GM23338 (cell line): ENCODE data around the gene ANKRD44. TPM values are rescaled to one million over a fixed set of nuclear protein-coding genes. Genes with fewer than 3 reads are reported as not detected.

Source experiments
- ATAC-seq: fragments of 200-7000 bp; cut with Tn5 transposase; 3 replicates; pipeline ENCODE4 v1.9.1; 2020
- DNase-seq: peaks from one replicate; pipeline ENCODE4 v3.0.0-alpha.2; 2015; ENCODE audit warnings: low spot score
- H2AFZ ChIP-seq: fragments of 200-600 bp; sonication (generic); 2 replicates; pipeline ENCODE4 v1.8.0; 2016; ENCODE audit warnings: antibody characterized with exemption, mild to moderate bottlenecking, moderate library complexity
- H3F3A ChIP-seq: fragments of 200-600 bp; sonication (generic); replicated peaks from 2 replicates; pipeline ENCODE4 v1.8.0; 2017; ENCODE audit warnings: antibody characterized with exemption, mixed run types, low read depth
- H3K27ac ChIP-seq: fragments of 200-600 bp; sonication (generic); 2 replicates; pipeline ENCODE4 v1.6.1; 2016; ENCODE audit warnings: low read depth
- H3K27me3 ChIP-seq: fragments of 200-600 bp; sonication (generic); 2 replicates; pipeline ENCODE4 v1.8.0; 2016; ENCODE audit warnings: mild to moderate bottlenecking, mixed run types, moderate library complexity; ENCODE audit not compliant: insufficient read depth
- H3K36me3 ChIP-seq: fragments of 200-600 bp; sonication (generic); 2 replicates; pipeline ENCODE4 v1.8.0; 2016; ENCODE audit warnings: mild to moderate bottlenecking; ENCODE audit not compliant: insufficient read depth
- H3K4me1 ChIP-seq: fragments of 200-600 bp; sonication (generic); 2 replicates; pipeline ENCODE4 v1.8.0; 2016; ENCODE audit warnings: mild to moderate bottlenecking, moderate library complexity; ENCODE audit not compliant: insufficient read depth
- H3K4me2 ChIP-seq: fragments of 200-600 bp; sonication (generic); 2 replicates; pipeline ENCODE4 v1.7.1; 2017; ENCODE audit warnings: mixed run types
- H3K4me3 ChIP-seq: fragments of 200-600 bp; sonication (generic); 2 replicates; pipeline ENCODE4 v1.6.1; 2016; ENCODE audit warnings: mixed run types
- H3K79me2 ChIP-seq: fragments of 200-600 bp; sonication (generic); replicated peaks from 2 replicates; pipeline ENCODE4 v1.8.0; 2017; ENCODE audit warnings: mild to moderate bottlenecking; ENCODE audit not compliant: insufficient read depth
- H3K9me2 ChIP-seq: fragments of 200-600 bp; sonication (generic); 2 replicates; pipeline ENCODE4 v1.8.0; 2017; ENCODE audit not compliant: insufficient read depth
- H4K20me1 ChIP-seq: fragments of 200-600 bp; sonication (generic); replicated peaks from 2 replicates; pipeline ENCODE4 v1.8.0; 2017; ENCODE audit warnings: mild to moderate bottlenecking; ENCODE audit not compliant: insufficient read depth
- H3K27ac Mint-ChIP-seq: 2 replicates; pipeline ENCODE4 v1.8.0; 2020; ENCODE audit warnings: inconsistent platforms, mild to moderate bottlenecking, moderate library complexity, mixed read lengths
- H3K27me3 Mint-ChIP-seq: 3 replicates; pipeline ENCODE4 v1.8.0; 2022; ENCODE audit warnings: low read depth, mild to moderate bottlenecking, moderate library complexity, mixed read lengths, inconsistent platforms; ENCODE audit not compliant: insufficient read depth, poor library complexity
- H3K36me3 Mint-ChIP-seq: 3 replicates; pipeline ENCODE4 v1.8.0; 2021; ENCODE audit warnings: low read depth, mild to moderate bottlenecking, inconsistent platforms, moderate library complexity, mixed read lengths
- H3K4me1 Mint-ChIP-seq: 3 replicates; pipeline ENCODE4 v1.8.0; 2020; ENCODE audit warnings: mild to moderate bottlenecking, inconsistent platforms, mixed read lengths
- H3K4me3 Mint-ChIP-seq: 3 replicates; pipeline ENCODE4 v1.8.0; 2021; ENCODE audit warnings: moderate library complexity, mild to moderate bottlenecking, inconsistent platforms, mixed read lengths
- H3K9me3 Mint-ChIP-seq: 3 replicates; pipeline ENCODE4 v1.8.0; 2020; ENCODE audit warnings: moderate library complexity, mild to moderate bottlenecking, inconsistent platforms, mixed read lengths
- EZH2 ChIP-seq: fragments of 200-600 bp; sonication (generic); IDR thresholded peaks from one replicate; pipeline ENCODE4 v1.8.0; 2017; ENCODE audit warnings: antibody characterized with exemption, mild to moderate bottlenecking, low read depth; ENCODE audit not compliant: unreplicated experiment
- NANOG ChIP-seq: IDR thresholded peaks from 2 replicates; pipeline ENCODE4 v1.6.1; 2016; ENCODE audit warnings: antibody characterized with exemption, borderline replicate concordance
- STAT1 ChIP-seq: IDR thresholded peaks from one replicate; pipeline ENCODE4 v1.6.1; 2016; ENCODE audit warnings: antibody characterized with exemption; ENCODE audit not compliant: unreplicated experiment
- ZNF331 ChIP-seq: fragments of 250-450 bp; sonication (Bioruptor Pico); IDR thresholded peaks from 2 replicates; pipeline ENCODE4 v1.5.0; 2020; ENCODE audit warnings: low read depth, mild to moderate bottlenecking, moderate library complexity
- polyA plus RNA-seq: library from polyadenylated mRNA; unstranded; fragments of >200 nt; fragmentation: Nextera tagmentation; extraction: Ambion mirVana; gene quantifications from 2 replicates; pipeline ENCODE4 v1.2.1, GENCODE V29; 2016
- total RNA-seq: library from RNA; depleted of rRNA; stranded (reverse); fragments of >200 nt; shearing (Covaris generic); gene quantifications from 2 replicates; pipeline ENCODE4 v1.2.3, GENCODE V29; 2014
- TF ChIP-seq, protein P1 (sequence below): fragments of 250-450 bp; sonication (Bioruptor Pico); IDR thresholded peaks from 2 replicates; pipeline ENCODE4 v1.5.0; 2020; ENCODE audit warnings: mild to moderate bottlenecking, moderate library complexity
- TF ChIP-seq, protein P2 (sequence below), 2 experiments: fragments of 200-600 bp in 1 of 2; sonication (generic) in 1 of 2; conservative IDR thresholded peaks; 2 replicates each; pipeline versions ENCODE4 v1.5.1 to v1.6.1; 2016 to 2017; ENCODE audit warnings: antibody characterized with exemption in 2 of 2, low read depth in 2 of 2, mild to moderate bottlenecking in 2 of 2, moderate library complexity in 1 of 2

ANKRD44 gene
- total and polyA plus RNA-seq, 2 experiments from 2014 or later: 0.44 to 0.56 TPM

DNA sequence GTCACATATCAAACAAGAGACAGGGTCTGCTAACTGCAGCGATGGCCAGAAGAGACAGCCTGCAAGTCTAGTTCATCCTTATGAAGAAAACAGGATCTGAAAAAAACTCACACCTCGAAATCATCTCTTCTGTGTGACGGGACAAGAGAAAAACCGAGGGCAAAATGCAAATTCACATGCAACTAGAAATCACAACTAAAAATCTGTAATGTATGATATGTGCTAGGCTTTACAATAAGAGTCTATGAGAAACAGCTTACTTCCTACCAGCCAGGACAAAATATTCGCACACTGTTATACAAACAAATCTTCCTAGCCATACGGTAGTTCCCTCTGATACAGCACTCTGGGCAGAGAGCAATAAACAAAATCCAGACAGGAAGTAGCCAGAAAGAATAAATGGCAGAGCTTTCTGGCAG, 48.8 kb downstream of the ANKRD44 start:
- H3K4me3 Mint-ChIP-seq: no peak overlapping the region
- H3K9me3 Mint-ChIP-seq: no peaks in the 10 kb centered on the region
- H3K36me3 ChIP-seq: no peaks in the 10 kb centered on the region
- H3K9me2 ChIP-seq: no peaks in the 10 kb centered on the region
- no peaks in the 10 kb centered on the region for H3K36me3 Mint-ChIP-seq
- no peaks in the 10 kb centered on the region for H3K4me1 ChIP-seq
- no peaks in the 10 kb centered on the region for H3K27me3 Mint-ChIP-seq
- H3K27ac Mint-ChIP-seq: no peak overlapping the region
- H2AFZ ChIP-seq: no peak overlapping the region
- no peaks in the 10 kb centered on the region for H3K4me1 Mint-ChIP-seq
- no peaks in the 10 kb centered on the region for H3K79me2 ChIP-seq
- no peaks in the 10 kb centered on the region for H3K27me3 ChIP-seq
- no peak overlapping the region for H3K27ac ChIP-seq
- ATAC-seq: no peak
- no peak for DNase-seq
- no peaks in the 10 kb centered on the region for H3F3A ChIP-seq
- H4K20me1 ChIP-seq: no peaks in the 10 kb centered on the region
- H3K4me2 ChIP-seq: no peak overlapping the region
- TF ChIP-seq, protein P1, sequence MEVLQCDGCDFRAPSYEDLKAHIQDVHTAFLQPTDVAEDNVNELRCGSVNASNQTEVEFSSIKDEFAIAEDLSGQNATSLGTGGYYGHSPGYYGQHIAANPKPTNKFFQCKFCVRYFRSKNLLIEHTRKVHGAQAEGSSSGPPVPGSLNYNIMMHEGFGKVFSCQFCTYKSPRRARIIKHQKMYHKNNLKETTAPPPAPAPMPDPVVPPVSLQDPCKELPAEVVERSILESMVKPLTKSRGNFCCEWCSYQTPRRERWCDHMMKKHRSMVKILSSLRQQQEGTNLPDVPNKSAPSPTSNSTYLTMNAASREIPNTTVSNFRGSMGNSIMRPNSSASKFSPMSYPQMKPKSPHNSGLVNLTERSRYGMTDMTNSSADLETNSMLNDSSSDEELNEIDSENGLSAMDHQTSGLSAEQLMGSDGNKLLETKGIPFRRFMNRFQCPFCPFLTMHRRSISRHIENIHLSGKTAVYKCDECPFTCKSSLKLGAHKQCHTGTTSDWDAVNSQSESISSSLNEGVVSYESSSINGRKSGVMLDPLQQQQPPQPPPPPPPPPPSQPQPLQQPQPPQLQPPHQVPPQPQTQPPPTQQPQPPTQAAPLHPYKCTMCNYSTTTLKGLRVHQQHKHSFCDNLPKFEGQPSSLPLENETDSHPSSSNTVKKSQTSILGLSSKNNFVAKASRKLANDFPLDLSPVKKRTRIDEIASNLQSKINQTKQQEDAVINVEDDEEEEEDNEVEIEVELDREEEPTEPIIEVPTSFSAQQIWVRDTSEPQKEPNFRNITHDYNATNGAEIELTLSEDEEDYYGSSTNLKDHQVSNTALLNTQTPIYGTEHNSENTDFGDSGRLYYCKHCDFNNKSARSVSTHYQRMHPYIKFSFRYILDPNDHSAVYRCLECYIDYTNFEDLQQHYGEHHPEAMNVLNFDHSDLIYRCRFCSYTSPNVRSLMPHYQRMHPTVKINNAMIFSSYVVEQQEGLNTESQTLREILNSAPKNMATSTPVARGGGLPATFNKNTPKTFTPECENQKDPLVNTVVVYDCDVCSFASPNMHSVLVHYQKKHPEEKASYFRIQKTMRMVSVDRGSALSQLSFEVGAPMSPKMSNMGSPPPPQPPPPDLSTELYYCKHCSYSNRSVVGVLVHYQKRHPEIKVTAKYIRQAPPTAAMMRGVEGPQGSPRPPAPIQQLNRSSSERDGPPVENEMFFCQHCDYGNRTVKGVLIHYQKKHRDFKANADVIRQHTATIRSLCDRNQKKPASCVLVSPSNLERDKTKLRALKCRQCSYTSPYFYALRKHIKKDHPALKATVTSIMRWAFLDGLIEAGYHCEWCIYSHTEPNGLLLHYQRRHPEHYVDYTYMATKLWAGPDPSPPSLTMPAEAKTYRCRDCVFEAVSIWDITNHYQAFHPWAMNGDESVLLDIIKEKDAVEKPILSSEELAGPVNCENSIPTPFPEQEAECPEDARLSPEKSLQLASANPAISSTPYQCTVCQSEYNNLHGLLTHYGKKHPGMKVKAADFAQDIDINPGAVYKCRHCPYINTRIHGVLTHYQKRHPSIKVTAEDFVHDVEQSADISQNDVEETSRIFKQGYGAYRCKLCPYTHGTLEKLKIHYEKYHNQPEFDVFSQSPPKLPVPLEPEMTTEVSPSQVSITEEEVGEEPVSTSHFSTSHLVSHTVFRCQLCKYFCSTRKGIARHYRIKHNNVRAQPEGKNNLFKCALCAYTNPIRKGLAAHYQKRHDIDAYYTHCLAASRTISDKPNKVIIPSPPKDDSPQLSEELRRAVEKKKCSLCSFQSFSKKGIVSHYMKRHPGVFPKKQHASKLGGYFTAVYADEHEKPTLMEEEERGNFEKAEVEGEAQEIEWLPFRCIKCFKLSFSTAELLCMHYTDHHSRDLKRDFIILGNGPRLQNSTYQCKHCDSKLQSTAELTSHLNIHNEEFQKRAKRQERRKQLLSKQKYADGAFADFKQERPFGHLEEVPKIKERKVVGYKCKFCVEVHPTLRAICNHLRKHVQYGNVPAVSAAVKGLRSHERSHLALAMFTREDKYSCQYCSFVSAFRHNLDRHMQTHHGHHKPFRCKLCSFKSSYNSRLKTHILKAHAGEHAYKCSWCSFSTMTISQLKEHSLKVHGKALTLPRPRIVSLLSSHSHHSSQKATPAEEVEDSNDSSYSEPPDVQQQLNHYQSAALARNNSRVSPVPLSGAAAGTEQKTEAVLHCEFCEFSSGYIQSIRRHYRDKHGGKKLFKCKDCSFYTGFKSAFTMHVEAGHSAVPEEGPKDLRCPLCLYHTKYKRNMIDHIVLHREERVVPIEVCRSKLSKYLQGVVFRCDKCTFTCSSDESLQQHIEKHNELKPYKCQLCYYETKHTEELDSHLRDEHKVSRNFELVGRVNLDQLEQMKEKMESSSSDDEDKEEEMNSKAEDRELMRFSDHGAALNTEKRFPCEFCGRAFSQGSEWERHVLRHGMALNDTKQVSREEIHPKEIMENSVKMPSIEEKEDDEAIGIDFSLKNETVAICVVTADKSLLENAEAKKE (CRISPR knock-in tag): no peak
- TF ChIP-seq, protein P2, sequence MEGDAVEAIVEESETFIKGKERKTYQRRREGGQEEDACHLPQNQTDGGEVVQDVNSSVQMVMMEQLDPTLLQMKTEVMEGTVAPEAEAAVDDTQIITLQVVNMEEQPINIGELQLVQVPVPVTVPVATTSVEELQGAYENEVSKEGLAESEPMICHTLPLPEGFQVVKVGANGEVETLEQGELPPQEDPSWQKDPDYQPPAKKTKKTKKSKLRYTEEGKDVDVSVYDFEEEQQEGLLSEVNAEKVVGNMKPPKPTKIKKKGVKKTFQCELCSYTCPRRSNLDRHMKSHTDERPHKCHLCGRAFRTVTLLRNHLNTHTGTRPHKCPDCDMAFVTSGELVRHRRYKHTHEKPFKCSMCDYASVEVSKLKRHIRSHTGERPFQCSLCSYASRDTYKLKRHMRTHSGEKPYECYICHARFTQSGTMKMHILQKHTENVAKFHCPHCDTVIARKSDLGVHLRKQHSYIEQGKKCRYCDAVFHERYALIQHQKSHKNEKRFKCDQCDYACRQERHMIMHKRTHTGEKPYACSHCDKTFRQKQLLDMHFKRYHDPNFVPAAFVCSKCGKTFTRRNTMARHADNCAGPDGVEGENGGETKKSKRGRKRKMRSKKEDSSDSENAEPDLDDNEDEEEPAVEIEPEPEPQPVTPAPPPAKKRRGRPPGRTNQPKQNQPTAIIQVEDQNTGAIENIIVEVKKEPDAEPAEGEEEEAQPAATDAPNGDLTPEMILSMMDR (conservative IDR thresholded peaks at IDR 0.05; ENCODE audit: low read depth in 2 of 2): no peak
- no peak for TF ChIP-seq ZNF331 (CRISPR knock-in tag)
- no peak for TF ChIP-seq NANOG
- TF ChIP-seq STAT1: no peak
- no peak for TF ChIP-seq EZH2
- no peak overlapping the region for H3K4me3 ChIP-seq
